T-helper 2 cell treated with Interferon-gamma antibody and Interleukin-4, amounts not matched to agents 5 μg/mL and 100 μg/mL, for 36 hours (primary cell): ENCODE data around the gene VEGFB.
A peak's percentile ranks its signal among the peaks of the same experiment; 100 is the strongest.

Source experiments
- DNase-seq: peaks from one replicate; pipeline ENCODE4 v3.0.0; 2021; ENCODE audit warnings: low spot score
- H3K27ac Mint-ChIP-seq: one replicate; pipeline ENCODE4 v1.8.0; 2021; ENCODE audit warnings: mild to moderate bottlenecking, mixed read lengths
- H3K27me3 Mint-ChIP-seq: one replicate; pipeline ENCODE4 v1.8.0; 2021; ENCODE audit warnings: low read depth, mixed read lengths
- H3K36me3 Mint-ChIP-seq: one replicate; pipeline ENCODE4 v1.8.0; 2021; ENCODE audit warnings: low read depth, mixed read lengths
- H3K4me1 Mint-ChIP-seq: one replicate; pipeline ENCODE4 v1.8.0; 2021; ENCODE audit warnings: low read depth, mixed read lengths
- H3K4me3 Mint-ChIP-seq: one replicate; pipeline ENCODE4 v1.8.0; 2022; ENCODE audit warnings: mild to moderate bottlenecking, moderate library complexity, mixed read lengths
- H3K9me3 Mint-ChIP-seq: one replicate; pipeline ENCODE4 v1.8.0; 2021; ENCODE audit warnings: mixed read lengths

The VEGFB gene

GRCh38 chr11:64233913-64234586 lies at the start of gene VEGFB:
Gene VEGFB, plus strand, starts transcription at chr11:64234584. Its CDS starts 250 bp downstream, at chr11:64234834.
- Mint-ChIP-seq H3K27ac (peak within 1 kb of the TSS; percentile 71), H3K9me3 (no peaks in the 10 kb centered on the region), H3K4me3 (peak within 1 kb of the TSS; percentile 87), H3K36me3 (peaks cover 17% of the 10 kb centered on the region), H3K27me3 (no peaks in the 10 kb centered on the region), H3K4me1 (peaks cover 35% of the 10 kb centered on the region)
- DNase-seq = peak; percentile 72

GRCh38 chr11:64185175-64185692 lies 49.1 kb upstream of the VEGFB start:
- Mint-ChIP-seq H3K9me3 (no peaks in the 10 kb centered on the region), H3K27ac (peak overlapping the region; percentile 99), H3K27me3 (peaks cover 4% of the 10 kb centered on the region), H3K4me1 (peaks cover 30% of the 10 kb centered on the region), H3K36me3 (peaks cover 12% of the 10 kb centered on the region), H3K4me3 (peak overlapping the region; percentile 98)
- DNase-seq = no peak

GRCh38 chr11:64185693-64186491 lies 48.5 kb upstream of the VEGFB start, which contains the start of gene STIP1:
Gene STIP1, plus strand, starts transcription at chr11:64186171. Its CDS starts 91 bp downstream, at chr11:64186262.
- peak within 1 kb of the TSS; percentile 98 for H3K4me3 Mint-ChIP-seq
- peaks cover 4% of the 10 kb centered on the region for H3K27me3 Mint-ChIP-seq
- peaks cover 15% of the 10 kb centered on the region for H3K36me3 Mint-ChIP-seq
- no peaks in the 10 kb centered on the region for H3K9me3 Mint-ChIP-seq
- peak within 1 kb of the TSS; percentile 99 for H3K27ac Mint-ChIP-seq
- peaks cover 30% of the 10 kb centered on the region for H3K4me1 Mint-ChIP-seq
- DNase-seq = peak; percentile 99

- Mint-ChIP-seq H3K4me1 (peaks cover 25% of the 10 kb centered on the region), H3K27ac (no peak overlapping the region), H3K36me3 (peaks cover 15% of the 10 kb centered on the region), H3K4me3 (no peak overlapping the region), H3K9me3 (no peaks in the 10 kb centered on the region), H3K27me3 (peaks cover 4% of the 10 kb centered on the region)
- peak; percentile 60 for DNase-seq
These were observed 47.8 kb upstream of the VEGFB start for GRCh38 chr11:64186492-64187165.

- Mint-ChIP-seq H3K27me3 (no peaks in the 10 kb centered on the region), H3K4me1 (peaks cover 13% of the 10 kb centered on the region), H3K27ac (no peak overlapping the region), H3K36me3 (peaks cover 54% of the 10 kb centered on the region), H3K4me3 (no peak overlapping the region), H3K9me3 (no peaks in the 10 kb centered on the region)
- no peak for DNase-seq
These were observed 42.0 kb upstream of the VEGFB start for GRCh38 chr11:64192434-64192833.

- Mint-ChIP-seq H3K27me3 (no peaks in the 10 kb centered on the region), H3K4me3 (no peak overlapping the region), H3K36me3 (peaks cover 74% of the 10 kb centered on the region), H3K4me1 (peaks cover 3% of the 10 kb centered on the region), H3K27ac (no peak overlapping the region), H3K9me3 (no peaks in the 10 kb centered on the region)
- DNase-seq = no peak
These were observed 37.8 kb upstream of the VEGFB start for GRCh38 chr11:64196626-64197025.

- no peaks in the 10 kb centered on the region for H3K27me3 Mint-ChIP-seq
- H3K36me3 Mint-ChIP-seq = peaks cover 80% of the 10 kb centered on the region
- no peak overlapping the region for H3K27ac Mint-ChIP-seq
- H3K4me3 Mint-ChIP-seq = no peak overlapping the region
- peaks cover 6% of the 10 kb centered on the region for H3K4me1 Mint-ChIP-seq
- no peaks in the 10 kb centered on the region for H3K9me3 Mint-ChIP-seq
- no peak for DNase-seq
These were observed 35.9 kb upstream of the VEGFB start for GRCh38 chr11:64198511-64198910.

GRCh38 chr11:64201543-64201942 lies 32.8 kb upstream of the VEGFB start:
- H3K36me3 Mint-ChIP-seq = peaks cover 77% of the 10 kb centered on the region

GRCh38 chr11:64202992-64203391 lies 31.4 kb upstream of the VEGFB start:
- peaks cover 72% of the 10 kb centered on the region for H3K36me3 Mint-ChIP-seq
- H3K9me3 Mint-ChIP-seq = no peaks in the 10 kb centered on the region
- no peak for DNase-seq
- peaks cover 19% of the 10 kb centered on the region for H3K4me1 Mint-ChIP-seq
- H3K27me3 Mint-ChIP-seq = no peaks in the 10 kb centered on the region
- H3K27ac Mint-ChIP-seq = no peak overlapping the region
- no peak overlapping the region for H3K4me3 Mint-ChIP-seq

More at GRCh38 chr11:64201543-64201942, 32.8 kb upstream of the VEGFB start:
- peaks cover 19% of the 10 kb centered on the region for H3K4me1 Mint-ChIP-seq
- no peak for DNase-seq
- no peaks in the 10 kb centered on the region for H3K27me3 Mint-ChIP-seq
- no peak overlapping the region for H3K4me3 Mint-ChIP-seq
- no peak overlapping the region for H3K27ac Mint-ChIP-seq
- no peaks in the 10 kb centered on the region for H3K9me3 Mint-ChIP-seq

- Mint-ChIP-seq H3K4me1 (peaks cover 20% of the 10 kb centered on the region), H3K9me3 (no peaks in the 10 kb centered on the region), H3K36me3 (peaks cover 71% of the 10 kb centered on the region), H3K27me3 (no peaks in the 10 kb centered on the region), H3K27ac (no peak overlapping the region), H3K4me3 (peak overlapping the region; percentile 45)
- no peak for DNase-seq
These were observed 30.8 kb upstream of the VEGFB start for GRCh38 chr11:64203421-64204079.

GRCh38 chr11:64204080-64204440 lies 30.3 kb upstream of the VEGFB start:
- H3K4me1 Mint-ChIP-seq = peaks cover 25% of the 10 kb centered on the region
- H3K9me3 Mint-ChIP-seq = no peaks in the 10 kb centered on the region
- H3K4me3 Mint-ChIP-seq = peak overlapping the region; percentile 45
- H3K36me3 Mint-ChIP-seq = peaks cover 72% of the 10 kb centered on the region
- no peaks in the 10 kb centered on the region for H3K27me3 Mint-ChIP-seq
- no peak overlapping the region for H3K27ac Mint-ChIP-seq
- no peak for DNase-seq

- Mint-ChIP-seq H3K27ac (peak overlapping the region; percentile 65), H3K4me3 (peak overlapping the region; percentile 55), H3K4me1 (peaks cover 25% of the 10 kb centered on the region), H3K9me3 (no peaks in the 10 kb centered on the region), H3K27me3 (no peaks in the 10 kb centered on the region), H3K36me3 (peaks cover 74% of the 10 kb centered on the region)
- peak; percentile 64 for DNase-seq
These were observed 29.9 kb upstream of the VEGFB start for GRCh38 chr11:64204464-64204989.
